IPS DF 6.9 (cell line): Measurements from ENCODE around the gene PI4KA.
"Not testable (repeated sequence)": the region's sequence is repeated elsewhere in the genome, so short reads cannot be mapped to it uniquely, and the experiment has no call there.

ENCODE experiments used
- DNase-seq: peaks from one replicate; pipeline ENCODE4 v3.0.0-alpha.2; 2013; ENCODE audit warnings: low read depth, low spot score
- H3K27ac ChIP-seq: one replicate; pipeline ENCODE4 v1.5.1; 2013; ENCODE audit warnings: low read length, control low read depth
- H3K27me3 ChIP-seq: 2 replicates; pipeline ENCODE4 v1.6.1; 2013; ENCODE audit warnings: mild to moderate bottlenecking, low read length; ENCODE audit not compliant: control insufficient read depth, insufficient read depth
- H3K36me3 ChIP-seq: 2 replicates; pipeline ENCODE4 v1.6.1; 2013; ENCODE audit warnings: low read length; ENCODE audit not compliant: control insufficient read depth, insufficient read depth
- H3K4me1 ChIP-seq: 2 replicates; pipeline ENCODE4 v1.6.1; 2013; ENCODE audit warnings: low read length; ENCODE audit not compliant: control insufficient read depth, insufficient read depth
- H3K4me3 ChIP-seq: 2 replicates; pipeline ENCODE4 v1.5.1; 2013; ENCODE audit warnings: mild to moderate bottlenecking, low read length
- H3K9me3 ChIP-seq: 2 replicates; pipeline ENCODE4 v1.6.1; 2013; ENCODE audit warnings: low read length, inconsistent platforms; ENCODE audit not compliant: control insufficient read depth, insufficient read depth
- WGBS: extraction: QIAGEN DNeasy Blood & Tissue Kit; methylation state at CpG from one replicate; pipeline ENCODE4 v1.1.7; 2013; ENCODE audit warnings: mixed read lengths, missing lambda C conversion rate; ENCODE audit not compliant: insufficient read length, insufficient coverage; 5-methylcytosine and 5-hydroxymethylcytosine counted together

PI4KA gene

GRCh38 chr22:20738394-20739089 lies 120.1 kb downstream of the PI4KA start:
- DNase-seq: no peak
- no CpG with 5 or more reads among the region's 12 CpGs for WGBS
- Histone ChIP-seq H3K9me3 (no peaks in the 10 kb centered on the region; the same call in 1 of the 2 replicates), H3K36me3 (peaks cover 3% of the 10 kb centered on the region; the same call in 1 of the 2 replicates), H3K27me3 (no peaks in the 10 kb centered on the region), H3K4me1 (no peaks in the 10 kb centered on the region), H3K4me3 (no peak overlapping the region), H3K27ac (no peak overlapping the region)

GRCh38 chr22:20736891-20737290 lies 121.7 kb downstream of the PI4KA start:
- not testable (repeated sequence) for H3K36me3 ChIP-seq, H3K4me1 ChIP-seq, H3K27me3 ChIP-seq, H3K27ac ChIP-seq, H3K9me3 ChIP-seq, H3K4me3 ChIP-seq, DNase-seq
- no CpG with 5 or more reads among the region's 3 CpGs for WGBS

GRCh38 chr22:20735356-20736162 lies 123.1 kb downstream of the PI4KA start:
- not testable (repeated sequence) for H3K4me3 ChIP-seq, H3K36me3 ChIP-seq, H3K9me3 ChIP-seq, DNase-seq, H3K4me1 ChIP-seq, H3K27ac ChIP-seq, H3K27me3 ChIP-seq
- WGBS: no CpG with 5 or more reads among the region's 15 CpGs

GRCh38 chr22:20732431-20732830 lies 126.2 kb downstream of the PI4KA start:
- DNase-seq, H3K9me3 ChIP-seq, H3K27ac ChIP-seq, H3K36me3 ChIP-seq, H3K4me3 ChIP-seq, H3K4me1 ChIP-seq, H3K27me3 ChIP-seq: not testable (repeated sequence)
- no CpG with 5 or more reads among the region's 8 CpGs for WGBS

GRCh38 chr22:20729194-20729593 lies 129.4 kb downstream of the PI4KA start:
- H3K4me1 ChIP-seq: no peaks in the 10 kb centered on the region
- no peak overlapping the region; the same call in 1 of the 2 replicates for H3K4me3 ChIP-seq
- H3K27ac ChIP-seq: no peak overlapping the region
- WGBS: no CpG with 5 or more reads among the region's 13 CpGs
- no peak for DNase-seq
- peaks cover 6% of the 10 kb centered on the region; the same call in 1 of the 2 replicates for H3K36me3 ChIP-seq
- H3K27me3 ChIP-seq: no peaks in the 10 kb centered on the region
- no peaks in the 10 kb centered on the region for H3K9me3 ChIP-seq

GRCh38 chr22:20728523-20729190 lies 130.0 kb downstream of the PI4KA start:
- peaks cover 6% of the 10 kb centered on the region; the same call in 1 of the 2 replicates for H3K36me3 ChIP-seq
- WGBS: no CpG with 5 or more reads among the region's 10 CpGs
- no peaks in the 10 kb centered on the region for H3K27me3 ChIP-seq
- H3K27ac ChIP-seq: no peak overlapping the region
- no peaks in the 10 kb centered on the region for H3K9me3 ChIP-seq
- DNase-seq: no peak
- no peak overlapping the region for H3K4me3 ChIP-seq
- no peaks in the 10 kb centered on the region for H3K4me1 ChIP-seq

- no peak for DNase-seq
- Histone ChIP-seq H3K36me3 (peaks cover 6% of the 10 kb centered on the region; the same call in 1 of the 2 replicates), H3K4me1 (no peaks in the 10 kb centered on the region), H3K9me3 (no peaks in the 10 kb centered on the region), H3K27ac (no peak overlapping the region), H3K4me3 (no peak overlapping the region), H3K27me3 (no peaks in the 10 kb centered on the region)
- WGBS: no CpG with 5 or more reads among the region's 29 CpGs
These were observed 131.2 kb downstream of the PI4KA start for GRCh38 chr22:20727118-20728015.

- no peak overlapping the region for H3K4me3 ChIP-seq
- no CpG with 5 or more reads among the region's 11 CpGs for WGBS
- peaks cover 6% of the 10 kb centered on the region; the same call in 1 of the 2 replicates for H3K36me3 ChIP-seq
These were observed 132.5 kb downstream of the PI4KA start for GRCh38 chr22:20725987-20726558.

GRCh38 chr22:20724676-20725454 lies 133.7 kb downstream of the PI4KA start:
- H3K4me3 ChIP-seq: no peak overlapping the region
- WGBS: no CpG with 5 or more reads among the region's 9 CpGs
- peaks cover 6% of the 10 kb centered on the region; the same call in 1 of the 2 replicates for H3K36me3 ChIP-seq
- no peak overlapping the region for H3K27ac ChIP-seq
- DNase-seq: no peak
- no peaks in the 10 kb centered on the region for H3K27me3 ChIP-seq
- no peaks in the 10 kb centered on the region for H3K4me1 ChIP-seq
- no peaks in the 10 kb centered on the region for H3K9me3 ChIP-seq

More at GRCh38 chr22:20725987-20726558, 132.5 kb downstream of the PI4KA start:
- DNase-seq: no peak
- Histone ChIP-seq H3K27ac (no peak overlapping the region), H3K9me3 (no peaks in the 10 kb centered on the region), H3K4me1 (no peaks in the 10 kb centered on the region), H3K27me3 (no peaks in the 10 kb centered on the region)
